Fibroblast of the aortic adventitia (primary cell): ENCODE data around the gene SNRPD1. TPM values are rescaled to one million over a fixed set of nuclear protein-coding genes. Genes with fewer than 3 reads are reported as not detected.
"Not testable (repeated sequence)": the region's sequence is repeated elsewhere in the genome, so short reads cannot be mapped to it uniquely, and the experiment has no call there.

Experiments
- DNase-seq: peaks from one replicate; pipeline ENCODE4 v3.0.0-alpha.2; 2010; ENCODE audit warnings: low read depth
- H3K4me3 ChIP-seq: 2 replicates; pipeline ENCODE4 v1.5.1; 2011; ENCODE audit warnings: low read depth, mild to moderate bottlenecking, control low read depth, low read length, moderate library complexity
- CTCF ChIP-seq: IDR thresholded peaks from 2 replicates; pipeline ENCODE4 v1.5.1; 2011; ENCODE audit warnings: mild to moderate bottlenecking, low read length, control low read depth, inconsistent platforms; ENCODE audit not compliant: insufficient read depth
- total RNA-seq: library from RNA; depleted of rRNA; stranded (reverse); fragments of >200 nt; gene quantifications from 2 replicates; pipeline ENCODE4 v1.2.3, GENCODE V29; 2012; ENCODE audit warnings: low replicate concordance

SNRPD1 gene
- total RNA-seq, 1 donor = 15.1 TPM

- TF ChIP-seq CTCF = no peak
- no peak for DNase-seq
- H3K4me3 ChIP-seq = no peak overlapping the region
Measured at GRCh38 chr18:21605213-21605612, 6.9 kb upstream of the SNRPD1 start.

- DNase-seq = not testable (repeated sequence)
- peak overlapping the region; percentile 87 for H3K4me3 ChIP-seq
Measured at GRCh38 chr18:21611401-21612124, 551 bp upstream of the SNRPD1 start.

- DNase-seq, H3K4me3 ChIP-seq: not testable (repeated sequence)
Measured at GRCh38 chr18:21621640-21622039, 9.5 kb downstream of the SNRPD1 start.

GRCh38 chr18:21629089-21629832 is 17.1 kb downstream of the SNRPD1 start:
- no peak for TF ChIP-seq CTCF
- H3K4me3 ChIP-seq = no peak overlapping the region
- DNase-seq = no peak

- no peak overlapping the region for H3K4me3 ChIP-seq
- peak; percentile 26 for DNase-seq
- no peak for TF ChIP-seq CTCF
Measured at GRCh38 chr18:21632393-21632792, 20.3 kb downstream of the SNRPD1 start.

DNA sequence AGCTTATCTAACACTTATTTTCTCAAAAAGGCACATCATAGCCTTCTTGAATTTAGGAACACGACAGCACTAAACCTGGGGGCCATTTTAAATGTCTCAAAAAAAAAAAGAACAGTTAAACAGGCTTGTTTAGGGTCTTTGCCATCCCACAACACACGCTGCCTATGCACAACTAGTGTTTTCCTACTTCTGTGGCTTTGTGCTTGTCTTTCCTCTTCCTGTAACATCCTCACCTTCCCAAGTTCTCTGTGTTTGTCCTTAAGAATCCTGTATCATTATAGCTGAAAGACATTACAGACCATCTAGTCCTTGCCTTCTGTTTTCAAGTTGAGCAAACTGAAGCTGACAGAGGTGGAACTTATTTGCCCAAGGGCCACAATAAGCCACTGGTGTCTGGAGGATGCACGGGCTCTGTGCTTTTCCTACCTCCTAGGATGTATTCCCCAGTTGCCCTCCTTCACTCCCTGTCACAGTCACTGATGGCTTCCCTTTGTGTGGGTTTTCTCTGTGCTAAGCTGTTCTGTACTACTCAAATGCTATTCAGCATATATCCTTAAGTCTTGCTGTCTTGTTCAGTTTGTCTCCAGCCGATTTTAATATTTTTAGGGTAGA is 22.6 kb downstream of the SNRPD1 start:
- no peak for TF ChIP-seq CTCF
- H3K4me3 ChIP-seq = no peak overlapping the region
- DNase-seq = no peak

- H3K4me3 ChIP-seq = no peak overlapping the region
- no peak for TF ChIP-seq CTCF
- DNase-seq = no peak
Measured at GRCh38 chr18:21636769-21637168, 24.7 kb downstream of the SNRPD1 start.
